Islet of Langerhans (tissue), 1 donor: ENCODE data around the gene ZNF747.

Experiments used
- FAIRE-seq: peaks from one replicate; lab custom pipeline; 2011; peaks lifted over from hg19 to GRCh38; lab: Jason Lieb, UNC

The ZNF747 gene

DNA sequence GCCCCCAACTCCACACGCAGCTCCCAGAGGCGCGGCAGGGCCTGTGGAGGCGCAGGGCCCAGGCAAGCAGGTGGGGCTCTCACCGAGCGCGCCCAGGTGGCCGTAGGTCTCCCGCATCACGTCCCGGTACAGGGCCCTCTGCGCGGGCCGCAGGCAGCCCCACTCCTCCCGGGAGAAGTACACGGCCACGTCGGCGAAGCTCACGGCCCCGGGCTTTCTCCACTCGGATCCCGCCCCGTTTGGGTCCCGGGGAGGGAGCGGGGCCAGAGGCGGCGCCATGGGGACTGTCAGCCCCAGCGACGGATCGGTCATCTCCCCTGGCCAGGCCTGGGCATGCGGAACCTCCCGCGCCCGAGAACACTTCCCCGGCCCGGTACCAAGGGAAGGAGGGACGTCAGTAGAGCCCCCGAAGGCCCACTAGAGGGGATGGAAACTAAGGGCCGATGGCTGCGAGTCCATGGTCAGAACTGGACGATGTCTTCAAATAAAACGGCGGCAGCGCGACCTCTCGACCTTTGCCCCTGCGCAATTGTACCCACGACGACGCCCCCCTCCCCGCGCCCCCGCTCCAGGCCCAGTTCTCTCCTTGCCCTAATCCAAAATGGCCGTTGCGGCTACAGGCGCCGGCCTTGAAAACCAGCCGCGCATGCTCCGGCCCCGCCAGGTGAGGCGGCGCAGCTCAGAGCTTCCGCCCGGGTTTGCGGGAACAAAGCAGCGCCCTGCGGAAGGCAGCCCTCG, at the start of gene ZNF747:
ZNF747 (minus strand) TSS at position 491 of the 738 bp plus-strand sequence; CDS start at position 312, 179 bp downstream.
- no peak for FAIRE-seq

DNA sequence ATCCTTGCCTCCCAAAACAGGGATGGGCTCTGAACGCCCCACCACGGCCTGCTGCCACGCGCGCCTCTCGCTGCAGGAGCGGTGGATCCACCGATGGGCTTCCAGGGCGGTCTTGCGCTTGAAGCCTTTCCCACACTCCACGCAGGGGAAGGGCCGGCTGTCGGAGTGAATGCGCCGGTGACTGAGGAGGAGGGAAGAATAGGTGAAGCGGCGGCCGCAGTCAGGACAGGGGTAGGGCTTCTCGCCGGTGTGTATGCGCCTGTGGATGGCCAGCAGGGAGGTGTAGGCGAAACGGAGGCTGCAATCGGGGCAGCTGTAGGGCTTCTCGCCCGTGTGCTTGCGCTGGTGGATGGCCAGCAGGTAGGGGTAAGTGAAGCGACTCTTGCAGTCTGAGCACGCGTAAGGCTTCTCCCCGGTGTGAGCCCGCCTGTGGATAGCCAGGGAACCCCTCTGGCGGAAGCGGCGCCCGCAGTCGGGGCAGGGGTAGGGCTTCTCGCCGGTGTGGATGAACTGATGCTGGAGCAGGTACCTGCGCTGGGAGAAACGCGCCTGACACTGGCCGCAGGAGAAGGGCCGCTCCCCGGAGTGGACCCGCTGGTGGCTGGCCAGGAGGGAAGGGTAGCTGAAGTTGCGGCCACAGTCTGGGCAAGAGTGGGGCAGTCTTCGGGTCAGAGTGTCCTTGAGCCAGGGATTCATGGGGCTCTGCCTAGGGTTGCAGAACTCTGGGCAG, 48.1 kb upstream of the ZNF747 start:
- FAIRE-seq: no peak

DNA sequence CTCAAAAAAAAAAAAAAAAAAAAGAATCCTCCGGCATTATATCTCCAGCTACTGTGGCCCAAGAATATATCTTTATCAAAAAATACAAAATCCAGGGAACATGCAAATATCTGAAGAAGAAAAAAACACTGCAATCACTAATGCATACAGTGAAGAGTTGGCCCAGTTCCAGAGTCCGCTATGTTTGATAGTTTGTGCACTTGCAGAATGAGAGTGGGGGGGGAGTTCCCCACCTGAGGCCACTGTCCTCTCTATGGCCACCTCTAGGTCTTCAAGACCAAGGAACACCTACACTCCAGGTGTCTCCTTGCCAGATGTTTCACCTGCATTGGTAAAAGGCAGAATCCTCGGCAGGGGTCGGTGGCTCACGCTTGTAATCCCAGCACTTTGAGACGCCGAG, 46.8 kb upstream of the ZNF747 start:
- no peak for FAIRE-seq

DNA sequence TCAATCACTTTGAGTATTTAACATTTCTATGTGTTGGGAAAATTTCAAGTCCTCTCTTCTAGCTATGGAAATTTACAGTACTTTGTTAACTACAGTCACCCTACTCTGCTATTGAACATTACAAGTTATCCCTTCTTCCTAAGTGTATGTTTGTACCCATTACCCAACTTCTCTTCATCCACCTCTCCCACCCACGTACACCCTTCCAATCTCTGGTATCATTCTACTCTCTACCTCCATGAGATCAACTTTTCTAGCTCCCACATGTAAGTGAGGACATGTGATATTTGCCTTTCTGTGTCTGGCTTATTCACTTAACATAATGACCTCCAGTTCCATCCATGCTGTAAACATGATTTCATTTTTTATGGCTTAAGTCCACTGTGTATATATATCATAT, 40.0 kb upstream of the ZNF747 start:
- no peak for FAIRE-seq

GRCh38 chr16:30571445-30572322, 37.0 kb upstream of the ZNF747 start, which contains the start of gene ZNF688:
Gene ZNF688 (minus strand): TSS chr16:30571714. CDS start chr16:30571629, 85 bp downstream.
- FAIRE-seq: peak; percentile 78

DNA sequence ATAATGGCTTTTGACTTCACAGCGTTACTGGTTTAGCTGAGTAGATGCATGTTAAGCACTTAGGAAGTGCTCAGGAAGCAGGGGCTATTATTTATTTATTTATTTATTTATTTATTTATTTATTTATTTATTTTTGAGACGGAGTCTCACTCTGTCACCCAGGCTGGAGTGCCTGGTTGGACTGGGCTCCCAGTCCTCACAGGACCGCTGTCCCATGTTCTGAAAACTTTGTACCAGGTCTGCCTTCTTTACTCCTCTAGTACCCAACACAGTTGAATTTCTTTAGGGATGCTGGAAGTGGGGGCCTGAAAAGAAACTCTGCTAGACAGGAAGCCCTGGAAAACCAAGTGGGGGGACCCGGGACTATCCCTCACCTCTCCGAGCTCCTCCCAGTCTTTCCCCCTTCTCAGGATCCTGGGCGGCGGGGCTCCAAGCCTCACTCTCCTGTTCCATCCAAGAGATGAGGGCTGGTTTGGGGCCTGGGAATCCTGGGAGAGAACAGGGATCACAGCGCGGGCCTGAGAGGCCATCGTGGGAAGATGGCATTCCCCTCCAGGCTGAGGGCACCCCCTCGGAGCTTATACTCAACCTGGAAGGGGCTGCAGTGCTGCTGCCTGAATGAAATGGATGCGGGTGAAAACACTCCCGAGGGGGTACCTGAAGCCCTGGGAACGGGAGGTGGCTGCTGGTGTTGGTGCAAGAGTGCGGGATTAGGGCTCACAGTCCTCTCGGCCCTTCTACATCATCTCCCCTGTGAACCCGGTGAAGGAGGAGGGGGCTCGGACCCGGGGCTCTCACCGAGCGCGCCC, 36.2 kb upstream of the ZNF747 start:
- no peak for FAIRE-seq

GRCh38 chr16:30569746-30570635, 35.3 kb upstream of the ZNF747 start:
- no peak for FAIRE-seq

GRCh38 chr16:30569281-30569680, 34.6 kb upstream of the ZNF747 start:
- FAIRE-seq: no peak

DNA sequence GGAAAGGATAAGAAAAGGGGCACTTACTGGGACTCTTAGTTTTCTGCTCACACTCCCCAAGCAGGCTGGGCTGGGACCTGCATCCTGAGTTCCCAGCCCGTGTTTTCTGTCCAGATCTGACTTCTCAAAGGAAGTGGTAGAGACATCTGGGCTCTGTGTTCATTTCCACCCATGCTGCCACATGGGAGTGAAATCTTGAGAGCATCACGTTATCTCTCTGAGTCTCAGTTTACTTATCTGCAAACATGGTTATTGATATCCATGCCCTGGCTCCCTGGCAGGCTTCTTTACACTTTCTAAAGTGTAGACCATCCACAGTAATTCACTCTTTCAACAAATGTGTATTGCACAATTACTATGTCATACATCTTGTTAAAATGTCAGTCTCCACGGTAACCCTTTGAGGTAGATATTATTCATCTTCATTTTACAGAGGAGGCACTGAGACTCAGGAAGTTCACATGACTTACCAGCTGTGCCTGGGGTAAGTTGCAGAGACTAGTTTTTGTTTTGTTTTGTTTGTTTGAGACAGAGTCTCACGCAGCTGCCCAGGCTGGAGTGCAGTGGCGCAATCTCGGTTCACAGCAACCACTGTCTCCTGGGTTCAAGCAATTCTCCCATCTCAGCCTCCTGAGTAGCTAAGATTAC, 33.5 kb upstream of the ZNF747 start:
- FAIRE-seq: no peak

GRCh38 chr16:30567160-30567990, 32.7 kb upstream of the ZNF747 start:
- no peak for FAIRE-seq

DNA sequence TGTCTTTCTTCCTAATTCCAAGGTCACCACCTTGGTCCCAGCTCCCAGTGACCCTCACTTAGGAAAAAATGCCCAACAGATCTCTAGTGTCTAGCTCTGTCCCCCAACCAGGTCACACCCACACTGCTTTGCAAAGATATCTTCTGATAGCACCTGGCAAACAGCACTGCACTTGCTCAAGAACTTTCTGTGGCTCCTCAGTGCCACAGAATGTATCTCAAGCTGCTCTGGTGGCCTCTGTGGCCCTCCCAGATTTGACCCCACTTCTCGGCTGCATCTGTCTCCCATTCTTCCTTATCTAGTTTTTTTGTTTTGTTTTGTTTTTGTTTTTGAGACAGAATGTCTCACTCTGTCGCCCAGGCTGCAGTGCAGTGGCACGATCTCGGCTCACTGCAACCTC, 31.9 kb upstream of the ZNF747 start:
- FAIRE-seq: no peak

DNA sequence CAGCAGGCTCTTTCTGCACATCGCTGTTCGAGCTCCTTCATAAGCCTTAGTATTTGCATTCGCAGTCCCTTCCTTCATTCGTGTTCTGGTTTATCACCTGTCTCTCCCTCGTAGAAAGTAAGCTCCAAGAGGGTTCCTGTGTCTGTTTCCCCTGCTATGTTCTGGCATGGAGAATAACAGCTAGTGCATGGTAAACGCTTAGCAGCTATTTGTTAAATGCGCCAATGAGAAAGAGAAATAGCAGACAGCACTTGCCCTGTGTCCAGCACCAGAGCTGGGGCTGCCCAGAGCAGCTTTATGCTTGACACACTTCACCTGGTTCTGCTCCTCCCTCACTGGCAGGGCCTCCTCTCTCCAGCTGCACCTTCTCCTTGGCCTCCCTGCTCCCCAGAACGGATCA, 31.3 kb upstream of the ZNF747 start:
- FAIRE-seq: no peak

- no peak for FAIRE-seq
Measured at GRCh38 chr16:30565526-30565925, 30.9 kb upstream of the ZNF747 start.

DNA sequence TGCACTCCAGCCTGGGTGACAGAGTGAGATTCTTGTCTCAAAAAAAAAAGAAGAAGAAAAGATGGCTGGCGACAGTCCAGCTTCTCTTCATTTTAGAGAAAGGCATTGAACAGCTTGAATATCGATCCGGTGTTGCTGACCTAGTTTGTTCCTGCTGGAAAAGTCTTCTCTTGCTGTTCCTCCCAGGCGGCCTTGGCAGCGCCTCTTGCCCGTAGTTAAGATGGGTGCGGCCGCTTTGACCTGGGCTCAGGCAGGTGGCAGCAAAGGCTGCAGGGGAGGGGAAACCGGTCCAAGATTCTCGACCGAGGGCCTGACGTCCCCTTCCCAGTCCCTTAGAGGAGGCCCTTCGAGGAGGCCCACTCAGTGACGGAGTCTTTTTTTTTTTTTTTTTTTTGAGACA, 27.4 kb upstream of the ZNF747 start:
- FAIRE-seq: no peak

DNA sequence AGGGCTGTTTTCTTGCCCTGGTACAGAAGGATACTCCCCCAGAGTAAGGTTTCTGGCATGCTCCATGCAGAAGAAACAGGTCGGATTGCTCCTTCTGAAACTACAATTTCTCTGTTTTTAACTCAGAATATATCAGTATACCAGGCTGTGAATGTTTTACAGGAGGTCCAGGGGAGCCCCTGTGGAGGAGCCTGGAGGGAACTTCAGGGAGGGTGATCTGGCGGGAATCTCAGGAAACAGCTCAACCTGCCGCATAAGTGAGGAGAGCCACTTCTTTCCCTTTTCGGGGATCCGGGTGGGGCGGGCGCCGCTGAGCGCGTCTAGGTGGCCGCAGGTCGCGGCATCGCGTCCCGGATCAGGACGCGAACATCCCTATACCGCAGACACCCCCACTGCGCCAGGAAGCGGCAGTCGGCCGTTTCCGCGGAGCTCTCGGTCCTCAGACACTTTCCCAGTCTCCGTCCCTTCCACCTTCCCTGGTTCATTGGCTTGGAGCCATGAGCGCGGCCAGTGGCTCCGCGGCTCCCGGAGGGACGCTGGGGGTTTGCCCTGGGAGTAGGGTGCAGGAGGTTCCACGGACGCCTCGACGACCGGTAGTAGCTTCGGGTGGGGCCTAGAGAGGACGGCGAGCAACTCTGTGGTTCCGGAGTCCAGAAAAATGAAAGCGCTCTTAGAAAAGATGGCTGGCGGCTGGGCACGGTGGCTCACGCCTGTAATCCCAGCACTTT, 26.6 kb upstream of the ZNF747 start:
- FAIRE-seq: no peak

DNA sequence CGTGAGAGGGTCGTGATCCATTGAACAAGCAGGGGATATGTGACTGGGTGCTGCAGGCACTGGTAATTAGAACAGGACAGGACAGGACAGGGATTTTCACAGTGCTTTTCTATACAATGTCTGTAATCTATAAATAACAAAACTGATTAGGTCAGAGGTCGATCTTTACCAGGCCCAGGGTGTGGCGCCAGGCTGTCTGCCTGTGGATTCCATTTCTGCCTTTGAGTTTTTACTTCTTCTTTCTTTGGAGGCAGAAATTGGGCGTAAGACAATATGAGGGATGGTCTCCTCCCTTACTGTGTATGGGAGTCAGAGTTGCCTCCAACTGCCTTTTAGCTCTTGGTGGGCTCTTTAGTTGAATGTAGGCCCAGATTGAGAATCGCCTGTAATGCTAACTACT, 25.0 kb upstream of the ZNF747 start:
- FAIRE-seq: no peak

DNA sequence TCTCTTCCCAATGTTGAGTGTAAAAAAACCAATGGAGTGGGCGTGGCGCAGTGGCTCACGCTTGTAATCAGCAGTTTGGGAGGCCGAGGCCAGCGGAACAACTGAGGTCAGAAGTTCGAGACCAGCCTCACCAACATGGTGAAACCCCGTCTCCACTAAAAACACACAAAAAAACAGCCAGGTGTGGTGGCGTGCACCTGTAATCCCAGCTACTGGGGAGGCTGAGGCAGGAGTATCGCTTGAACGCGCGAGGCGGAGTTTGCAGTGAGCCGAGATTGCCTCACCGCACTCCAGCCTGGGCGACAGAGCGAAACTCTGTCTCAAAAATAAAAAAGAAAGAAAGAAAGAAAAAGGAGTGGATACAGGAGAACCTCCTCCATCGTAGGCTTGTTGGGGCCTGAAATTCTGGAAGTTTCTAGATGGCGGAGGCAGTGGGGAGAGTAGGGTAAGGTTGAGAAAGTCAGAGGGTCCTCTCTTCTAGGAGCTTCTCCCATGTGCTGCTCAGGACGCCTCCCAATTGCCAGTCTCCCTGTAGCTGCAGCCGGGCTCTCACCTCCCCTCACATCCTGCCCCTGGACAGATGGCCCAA, 24.2 kb upstream of the ZNF747 start:
- no peak for FAIRE-seq
